H1 (cell line): ENCODE data around the gene RBM38. TPM values are rescaled to one million over a fixed set of nuclear protein-coding genes. Genes with fewer than 3 reads are reported as not detected.

Experiments
- CTCF ChIA-PET: fragments of 300-600 bp; sonication (Branson Sonifier 250); formaldehyde crosslinking; loops from one replicate; lab custom pipeline; 2021; ENCODE audit not compliant: partially characterized antibody; lab: Charles Lee
- POLR2A ChIA-PET: fragments of 300-600 bp; sonication (Branson Sonifier 250); formaldehyde crosslinking; loops from one replicate; lab custom pipeline; 2021; ENCODE audit warnings: inconsistent platforms; ENCODE audit not compliant: partially characterized antibody; lab: Charles Lee
- DNase-seq, 2 experiments: peaks; one replicate each; pipeline versions ENCODE4 v3.0.0 to v3.0.0-alpha.2; 2010 to 2022; ENCODE audit warnings: low spot score in 2 of 2, low read depth in 1 of 2, mixed read lengths in 1 of 2
- FAIRE-seq: peaks from 2 replicates; lab custom pipeline; 2011; peaks lifted over from hg19 to GRCh38; lab: Jason Lieb, UNC
- H2AFZ ChIP-seq: 2 replicates; pipeline ENCODE4 v1.8.1; 2012; ENCODE audit warnings: low read length, inconsistent platforms
- H2AK5ac ChIP-seq: 2 replicates; pipeline ENCODE4 v1.6.1; 2013; ENCODE audit warnings: low read depth, low read length
- H2BK120ac ChIP-seq: replicated peaks from 2 replicates; pipeline ENCODE3; 2013; ENCODE audit warnings: low read depth, low read length, inconsistent platforms
- H2BK12ac ChIP-seq: 2 replicates; pipeline ENCODE4 v1.6.1; 2013; ENCODE audit warnings: low read depth, low read length
- H2BK15ac ChIP-seq: 2 replicates; pipeline ENCODE4 v1.6.1; 2013; ENCODE audit warnings: low read length
- H2BK20ac ChIP-seq: 2 replicates; pipeline ENCODE4 v1.6.1; 2013; ENCODE audit warnings: low read length
- H2BK5ac ChIP-seq: 2 replicates; pipeline ENCODE4 v1.6.1; 2013; ENCODE audit warnings: low read depth, low read length
- H3K14ac ChIP-seq: 2 replicates; pipeline ENCODE4 v1.6.1; 2013; ENCODE audit warnings: inconsistent platforms; ENCODE audit not compliant: insufficient read length
- H3K18ac ChIP-seq: 2 replicates; pipeline ENCODE4 v1.6.1; 2013; ENCODE audit warnings: low read length; ENCODE audit errors: extremely low read depth
- H3K23ac ChIP-seq: 2 replicates; pipeline ENCODE4 v1.6.1; 2013; ENCODE audit warnings: inconsistent platforms; ENCODE audit not compliant: insufficient read length
- H3K23me2 ChIP-seq: 2 replicates; pipeline ENCODE4 v1.6.1; 2013; ENCODE audit warnings: low read depth, low read length
- H3K27ac ChIP-seq: 2 replicates; pipeline ENCODE4 v1.6.1; 2011; ENCODE audit warnings: low read depth, low read length, inconsistent platforms
- H3K27me3 ChIP-seq, 4 experiments: replicated peaks in 1 of 4; 1 replicate in 1 of 4; 2 replicates in 3 of 4; pipeline versions ENCODE4 v1.6.1 to v1.8.1; 2011 to 2013; ENCODE audit warnings: low read length in 3 of 4, mild to moderate bottlenecking in 3 of 4, inconsistent platforms in 2 of 4, mixed read lengths in 2 of 4, moderate library complexity in 1 of 4; ENCODE audit not compliant: control insufficient read depth in 3 of 4, insufficient read depth in 3 of 4; ENCODE audit errors: extremely low read depth in 1 of 4
- H3K36me3 ChIP-seq, 4 experiments: 2 replicates each; pipeline versions ENCODE4 v1.6.1 to v1.8.1; 2011 to 2013; ENCODE audit warnings: mild to moderate bottlenecking in 4 of 4, low read length in 3 of 4, moderate library complexity in 2 of 4, control low read depth in 1 of 4, inconsistent platforms in 1 of 4; ENCODE audit not compliant: insufficient read depth in 4 of 4, control insufficient read depth in 2 of 4
- H3K4ac ChIP-seq: replicated peaks from 2 replicates; pipeline ENCODE3; 2013; ENCODE audit warnings: low read length, low read depth, mixed read lengths, inconsistent platforms; ENCODE audit not compliant: insufficient read length
- H3K4me1 ChIP-seq, 4 experiments: replicated peaks in 1 of 4; 1 replicate in 1 of 4; 2 replicates in 3 of 4; pipeline versions ENCODE4 v1.6.1 to v1.8.1; 2011 to 2013; ENCODE audit warnings: low read length in 3 of 4, inconsistent platforms in 2 of 4, mixed read lengths in 1 of 4; ENCODE audit not compliant: insufficient read depth in 4 of 4, control insufficient read depth in 3 of 4
- H3K4me2 ChIP-seq, 2 experiments: 2 replicates each; pipeline versions ENCODE4 v1.6.1 to v1.8.1; 2011 to 2013; ENCODE audit warnings: low read depth in 2 of 2, low read length in 2 of 2, control low read depth in 1 of 2, inconsistent platforms in 1 of 2, mild to moderate bottlenecking in 1 of 2; ENCODE audit not compliant: insufficient read depth in 1 of 2
- H3K4me3 ChIP-seq, 4 experiments: fragments of 200-600, 300-600 bp in 1 of 4; sonication (generic), shearing (Covaris generic), sonication (Bioruptor Twin) in 1 of 4; 2 replicates each; pipeline versions ENCODE4 v1.5.1 to v1.8.1; 2011 to 2016; ENCODE audit warnings: low read length in 4 of 4, low read depth in 3 of 4, control low read depth in 2 of 4, inconsistent platforms in 2 of 4, mild to moderate bottlenecking in 2 of 4, mixed read lengths in 1 of 4, moderate library complexity in 1 of 4; ENCODE audit not compliant: insufficient read depth in 2 of 4; ENCODE audit errors: extremely low read depth in 1 of 4
- H3K56ac ChIP-seq: replicated peaks from 2 replicates; pipeline ENCODE3; 2013; ENCODE audit warnings: low read depth, mild to moderate bottlenecking, mixed read lengths, low read length, inconsistent platforms; ENCODE audit not compliant: insufficient read length
- H3K79me1 ChIP-seq: 2 replicates; pipeline ENCODE4 v1.6.1; 2013; ENCODE audit warnings: low read depth, low read length, control low read depth
- H3K79me2 ChIP-seq, 2 experiments: 2 replicates each; pipeline versions ENCODE4 v1.6.1 to v1.8.1; 2012 to 2013; ENCODE audit warnings: low read length in 2 of 2, mild to moderate bottlenecking in 2 of 2, inconsistent platforms in 1 of 2; ENCODE audit not compliant: insufficient read depth in 2 of 2, control insufficient read depth in 1 of 2
- H3K9ac ChIP-seq, 4 experiments: replicated peaks in 1 of 4; 1 replicate in 1 of 4; 2 replicates in 3 of 4; pipeline versions ENCODE4 v1.6.1 to v1.8.1; 2011 to 2013; ENCODE audit warnings: low read depth in 3 of 4, low read length in 3 of 4, control low read depth in 2 of 4, mild to moderate bottlenecking in 2 of 4, moderate library complexity in 2 of 4, inconsistent platforms in 1 of 4; ENCODE audit errors: extremely low read depth in 1 of 4
- H3K9me3 ChIP-seq, 2 experiments: 2 replicates each; pipeline versions ENCODE4 v1.6.1 to v1.8.1; 2012 to 2013; ENCODE audit warnings: mild to moderate bottlenecking in 2 of 2, moderate library complexity in 2 of 2, control low read depth in 1 of 2, inconsistent platforms in 1 of 2, low read depth in 1 of 2, low read length in 1 of 2, mixed read lengths in 1 of 2; ENCODE audit not compliant: insufficient read depth in 2 of 2
- H4K20me1 ChIP-seq, 2 experiments: replicated peaks in 1 of 2; 2 replicates each; pipeline versions ENCODE3 to v1.8.1; 2011 to 2013; ENCODE audit warnings: inconsistent platforms in 2 of 2, low read length in 2 of 2, mild to moderate bottlenecking in 1 of 2; ENCODE audit not compliant: insufficient read depth in 2 of 2, control insufficient read depth in 1 of 2
- H4K5ac ChIP-seq: 2 replicates; pipeline ENCODE4 v1.6.1; 2013; ENCODE audit warnings: low read length, low read depth, mixed read lengths, inconsistent platforms; ENCODE audit not compliant: insufficient read length
- H4K8ac ChIP-seq: 2 replicates; pipeline ENCODE4 v1.8.0; 2013; ENCODE audit warnings: mild to moderate bottlenecking, moderate library complexity, low read length, inconsistent platforms; ENCODE audit not compliant: insufficient read depth; ENCODE audit errors: extremely low read depth
- H4K91ac ChIP-seq: replicated peaks from 2 replicates; pipeline ENCODE3; 2013; ENCODE audit warnings: low read length, mixed read lengths, inconsistent platforms; ENCODE audit not compliant: insufficient read length
- ASH2L ChIP-seq: fragments of 200-600, 300-600 bp; sonication (generic); IDR thresholded peaks from one replicate; pipeline ENCODE4 v1.7.1; 2017; ENCODE audit warnings: low read length
- BCL11A ChIP-seq, 2 experiments: IDR thresholded peaks; one replicate each; pipeline ENCODE4 v1.6.1; 2011; ENCODE audit warnings: low read depth in 2 of 2, low read length in 2 of 2, mild to moderate bottlenecking in 2 of 2
- CBX5 ChIP-seq: fragments of 300-800, 300-1000 bp; sonication (generic); IDR thresholded peaks from 2 replicates; pipeline ENCODE4 v1.7.1; 2016; ENCODE audit warnings: antibody characterized with exemption, low read length, low read depth
- CHD1 ChIP-seq: IDR thresholded peaks from 2 replicates; pipeline ENCODE4 v1.6.1; 2012; ENCODE audit warnings: low read depth, low read length, improper control_type of control experiment
- EZH2 ChIP-seq: fragments of 200-600 bp; sonication (generic); IDR thresholded peaks from 2 replicates; pipeline ENCODE4 v1.7.1; 2012; ENCODE audit warnings: low read depth, mild to moderate bottlenecking, moderate library complexity, low read length, inconsistent platforms; ENCODE audit not compliant: severe bottlenecking
- HDAC2 ChIP-seq, 2 experiments: fragments of 300-600 bp in 1 of 2; sonication (generic) in 1 of 2; IDR thresholded peaks; 2 replicates each; pipeline ENCODE4 v1.6.1; 2011 to 2012; ENCODE audit warnings: low read depth in 2 of 2, low read length in 2 of 2, mild to moderate bottlenecking in 2 of 2, moderate library complexity in 2 of 2, borderline replicate concordance in 1 of 2, inconsistent platforms in 1 of 2
- KDM4A ChIP-seq: IDR thresholded peaks from one replicate; pipeline ENCODE4 v1.7.1; 2012; ENCODE audit warnings: low read depth, mild to moderate bottlenecking, moderate library complexity, low read length, inconsistent platforms; ENCODE audit not compliant: severe bottlenecking
- POLR2AphosphoS5 ChIP-seq: IDR thresholded peaks from 2 replicates; pipeline ENCODE4 v1.6.1; 2011; ENCODE audit warnings: low read depth, low read length
- RBBP5 ChIP-seq: IDR thresholded peaks from 2 replicates; pipeline ENCODE4 v1.7.1; 2012; ENCODE audit warnings: low read depth, mild to moderate bottlenecking, inconsistent platforms, low read length, moderate library complexity, borderline replicate concordance
- SP2 ChIP-seq: IDR thresholded peaks from 2 replicates; pipeline ENCODE4 v1.6.1; 2012; ENCODE audit warnings: mild to moderate bottlenecking, low read length, inconsistent platforms
- SRF ChIP-seq: IDR thresholded peaks from 2 replicates; pipeline ENCODE4 v1.6.1; 2011; ENCODE audit warnings: mild to moderate bottlenecking, low read depth, low read length, moderate library complexity
- TAF7 ChIP-seq: optimal IDR thresholded peaks from 2 replicates; pipeline ENCODE3; 2011; ENCODE audit warnings: low read depth, mild to moderate bottlenecking, inconsistent platforms, low read length, moderate library complexity, borderline replicate concordance
- WGBS, 2 experiments: shearing (Covaris generic) in 1 of 2; methylation state at CpG; one replicate each; pipeline versions ENCODE4 v1.1.6 to v1.1.7; 2013 to 2015; ENCODE audit warnings: low lambda C conversion rate in 2 of 2, mixed read lengths in 2 of 2, inconsistent platforms in 1 of 2, low coverage in 1 of 2, missing lambda C conversion rate in 1 of 2; ENCODE audit not compliant: insufficient replicate concordance in 2 of 2, insufficient coverage in 1 of 2, insufficient read length in 1 of 2; ENCODE audit errors: extremely low coverage in 1 of 2, missing lambda C conversion rate in 1 of 2; 5-methylcytosine and 5-hydroxymethylcytosine counted together
- polyA plus RNA-seq, 7 experiments: library from polyadenylated mRNA; depleted of rRNA in 3 of 7; stranded (reverse) in 5 of 7; unstranded in 2 of 7; fragments of >200 nt in 5 of 7; fragments of 200-250 nt in 2 of 7; gene quantifications; 1 replicate in 5 of 7; 2 replicates in 1 of 7; 4 replicates in 1 of 7; pipeline versions ENCODE4 v1.2.1 to v1.2.3, GENCODE V29; 2011 to 2013; ENCODE audit warnings: missing spikeins in 2 of 7, mixed read lengths in 2 of 7
- total RNA-seq: library from RNA; stranded (reverse); fragmentation: NEBNext Ultra II Directional; extraction: Animal tissue kit (Norgen Biotek cat#: 25700); gene quantifications from 2 replicates; pipeline ENCODE4 v1.2.1, GENCODE V29; 2021

RBM38 gene
- total and polyA plus RNA-seq, 2 of the 8 experiments (the other 6 are each of a cell fraction or from before 2014, with no cell fraction given): 57.7 to 109 TPM

GRCh38 chr20:57398231-57398821 lies 7.1 kb downstream of the RBM38 start:
- Histone ChIP-seq H3K4me3 (no peak overlapping the region), H2BK120ac (no peak overlapping the region), H2BK15ac (no peak overlapping the region), H3K27ac (no peak overlapping the region), H3K36me3 (peaks cover 14 to 52% (median 30%) of the 10 kb centered on the region in 4 experiments; a peak in 7 of 8 replicates), H3K18ac (no peak overlapping the region), H4K5ac (no peak overlapping the region), H3K23me2 (no peaks in the 10 kb centered on the region), H2BK20ac (no peak overlapping the region), H3K9me3 (no peaks in the 10 kb centered on the region), H3K14ac (no peak overlapping the region), H3K4me2 (no peak overlapping the region), H3K9ac (no peak overlapping the region), H3K27me3 (no peaks in the 10 kb centered on the region), H2AK5ac (no peak overlapping the region), H3K4ac (no peak overlapping the region), H3K79me1 (peaks cover 36% of the 10 kb centered on the region), H4K91ac (no peak overlapping the region), H4K8ac (no peak overlapping the region), H2AFZ (no peak overlapping the region), H3K79me2 (peaks cover 5 to 81% of the 10 kb centered on the region in 2 experiments; a peak in 3 of 4 replicates), H2BK12ac (no peak overlapping the region), H3K23ac (no peak overlapping the region), H3K4me1 (peaks cover 0 to 12% (median 6%) of the 10 kb centered on the region in 4 experiments; a peak in 6 of 7 replicates), H4K20me1 (peaks cover 20 to 44% of the 10 kb centered on the region in 2 experiments), H2BK5ac (no peak overlapping the region; the same call in 1 of the 2 replicates), H3K56ac (no peak overlapping the region)
- CTCF ChIA-PET: interaction anchor here (0.7 to 1.8 kb wide), 11 partner anchors 11 to 303 kb away, joined by 3 to 5 read pairs (median 4); no protein-coding TSS in a partner anchor
- no peak for FAIRE-seq
- DNase-seq: no peak
- POLR2A ChIA-PET: interaction anchor here (1.0 to 1.8 kb wide), 3 partner anchors 11 to 20 kb away, joined by 3 to 11 read pairs (median 8); no protein-coding TSS in a partner anchor
- 96% methylated on average over 14 of the region's 27 CpGs; no CpG with 5 or more reads in 1 of the 2 experiments for whole genome bisulfite sequencing, 2 experiments
- TF ChIP-seq POLR2AphosphoS5 (no peak), SRF (no peak), SP2 (no peak), BCL11A (IDR thresholded peaks at IDR 0.05; ENCODE audit: low read depth in 2 of 2, low read length in 2 of 2) (no peak), KDM4A (no peak), HDAC2 (IDR thresholded peaks at IDR 0.05; ENCODE audit: borderline replicate concordance in 1 of 2, low read depth in 2 of 2, low read length in 2 of 2) (no peak), RBBP5 (no peak), CHD1 (no peak), CBX5 (no peak), TAF7 (no peak), ASH2L (no peak), EZH2 (no peak)
